ENCODE results near the gene LYPD6B. TPM values are rescaled to one million over a fixed set of nuclear protein-coding genes. Genes with fewer than 3 reads are reported as not detected.

The LYPD6B gene
- total RNA-seq, 1 donor: 3.0 TPM

DNA sequence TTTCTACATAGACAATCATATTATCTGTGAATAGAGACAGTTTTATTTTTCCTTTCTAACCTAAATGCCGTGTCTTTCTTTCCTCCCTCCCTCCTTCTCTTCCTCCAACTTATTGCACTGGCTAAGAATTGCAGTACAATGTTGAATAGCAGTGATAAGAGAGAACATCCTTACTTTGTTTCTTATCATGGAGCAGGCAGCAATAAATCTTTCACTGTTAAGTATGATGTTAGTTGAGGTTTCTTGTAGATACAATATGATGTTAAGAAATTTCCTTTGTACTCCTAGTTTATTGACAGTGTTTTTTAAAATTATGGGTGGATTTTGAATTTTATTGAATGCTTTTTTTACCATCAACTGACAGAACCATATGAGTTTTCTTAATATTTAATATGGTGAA is 6.0 kb downstream of the LYPD6B start:
- H3K4me3 ChIP-seq (ENCODE audit: low read depth, low read length): no peak overlapping the region
- DNase-seq (ENCODE audit: low read depth): no peak
- no peak for TF ChIP-seq CTCF (IDR thresholded peaks at IDR 0.05; ENCODE audit: insufficient read depth, low read depth, low read length)

GRCh38 chr2:149047118-149047517 is 8.6 kb downstream of the LYPD6B start:
- no peak for TF ChIP-seq CTCF (IDR thresholded peaks at IDR 0.05; ENCODE audit: insufficient read depth, low read depth, low read length)
- DNase-seq (ENCODE audit: low read depth): no peak
- H3K4me3 ChIP-seq (ENCODE audit: low read depth, low read length): no peak overlapping the region

DNA sequence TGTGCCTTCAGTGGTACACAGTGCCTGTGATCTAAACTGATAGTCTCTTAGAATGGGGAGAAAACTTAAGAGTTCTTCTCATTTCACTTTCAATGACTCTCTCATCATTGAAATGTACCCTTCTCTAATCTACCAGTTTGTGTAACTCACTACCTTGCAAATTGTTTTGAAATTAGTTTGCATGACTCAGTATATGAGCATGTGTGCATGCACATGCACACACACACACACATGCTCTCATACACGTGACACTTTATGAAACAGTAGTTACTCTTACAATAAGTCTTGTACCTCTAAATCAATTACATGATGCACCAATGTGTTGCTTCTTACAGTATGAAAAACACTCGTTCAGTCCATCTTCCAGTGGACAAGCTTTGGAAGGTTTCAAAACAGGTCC is 10.6 kb downstream of the LYPD6B start:
- peak; percentile 12 for DNase-seq (ENCODE audit: low read depth)
- no peak for TF ChIP-seq CTCF (IDR thresholded peaks at IDR 0.05; ENCODE audit: insufficient read depth, low read depth, low read length)
- no peak overlapping the region for H3K4me3 ChIP-seq (ENCODE audit: low read depth, low read length)

DNA sequence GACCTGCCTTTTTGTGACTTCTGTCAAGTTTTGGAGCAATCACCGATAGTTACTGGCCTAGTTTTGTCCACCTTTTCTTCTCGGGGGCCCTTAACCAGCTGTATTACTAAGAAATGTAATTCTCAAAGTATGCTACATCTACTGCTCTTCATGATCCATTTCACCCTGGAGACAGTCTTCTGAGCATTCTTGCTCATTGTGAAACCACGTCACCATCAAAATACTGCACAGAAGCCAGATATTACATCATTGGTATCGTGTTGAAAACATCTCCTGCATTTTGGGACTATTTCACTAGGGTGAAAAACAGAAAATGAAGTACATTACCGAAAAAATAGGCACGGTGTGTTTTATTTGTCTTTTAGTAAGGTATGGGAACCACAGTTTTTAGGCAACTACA is 11.7 kb downstream of the LYPD6B start:
- peak; percentile 20 for DNase-seq (ENCODE audit: low read depth)
- no peak overlapping the region for H3K4me3 ChIP-seq (ENCODE audit: low read depth, low read length)
- no peak for TF ChIP-seq CTCF (IDR thresholded peaks at IDR 0.05; ENCODE audit: insufficient read depth, low read depth, low read length)

DNA sequence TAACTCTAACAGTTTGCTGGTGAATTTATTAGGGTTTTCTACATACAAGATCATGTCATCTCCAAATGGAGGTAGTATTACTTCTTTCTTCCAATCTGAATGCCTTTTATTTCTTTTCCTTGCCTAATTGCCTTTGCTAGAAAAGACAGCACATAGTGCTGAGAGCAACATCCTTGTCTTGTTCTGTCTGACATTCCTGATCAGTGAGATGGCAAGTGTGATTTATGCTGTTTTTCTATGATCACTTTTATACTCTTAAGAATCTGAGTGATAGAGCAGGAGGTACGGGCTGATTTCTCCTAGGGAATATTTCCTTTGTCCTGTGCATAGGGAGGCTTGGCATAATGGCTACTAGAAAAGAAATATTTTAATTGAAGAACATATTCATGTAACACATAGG is 17.3 kb downstream of the LYPD6B start:
- no peak for TF ChIP-seq CTCF (IDR thresholded peaks at IDR 0.05; ENCODE audit: insufficient read depth, low read depth, low read length)
- no peak for DNase-seq (ENCODE audit: low read depth)
- no peak overlapping the region for H3K4me3 ChIP-seq (ENCODE audit: low read depth, low read length)

DNA sequence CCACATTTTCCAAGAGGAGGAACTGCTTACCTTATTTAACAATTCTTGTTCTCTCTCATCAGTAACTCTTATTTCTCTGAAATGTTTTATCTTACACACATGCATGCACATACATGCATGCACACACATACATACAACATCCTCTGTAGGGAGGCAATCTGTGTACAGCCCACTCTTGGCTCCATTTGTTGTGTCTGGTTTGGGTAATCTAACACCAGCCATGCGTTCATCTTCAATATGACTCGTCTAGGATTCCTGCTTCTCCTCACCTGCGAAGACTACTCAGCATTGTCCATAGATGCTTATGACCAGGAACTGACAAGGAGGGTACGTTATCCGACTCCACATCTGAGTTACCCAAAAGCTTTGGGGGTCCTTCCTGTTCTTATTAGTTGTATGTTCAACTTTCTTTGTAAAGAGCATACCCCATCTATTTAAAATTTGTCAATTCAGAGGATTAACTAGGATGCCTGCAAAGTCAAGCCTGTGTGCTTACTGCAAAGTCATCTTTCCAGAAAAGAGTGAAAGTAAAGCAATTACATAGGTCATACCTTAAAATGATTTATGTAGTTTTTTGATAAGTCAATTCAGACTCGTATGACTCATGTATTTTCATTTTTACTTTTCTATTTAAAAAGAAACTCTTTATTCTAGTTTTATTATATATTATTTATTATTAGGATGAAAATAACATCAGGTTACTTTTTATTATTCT is 18.2 kb downstream of the LYPD6B start:
- TF ChIP-seq CTCF (IDR thresholded peaks at IDR 0.05; ENCODE audit: insufficient read depth, low read depth, low read length): no peak
- H3K4me3 ChIP-seq (ENCODE audit: low read depth, low read length): no peak overlapping the region
- no peak for DNase-seq (ENCODE audit: low read depth)

- no peak overlapping the region for H3K4me3 ChIP-seq (ENCODE audit: low read depth, low read length)
- no peak for TF ChIP-seq CTCF (IDR thresholded peaks at IDR 0.05; ENCODE audit: insufficient read depth, low read depth, low read length)
- no peak for DNase-seq (ENCODE audit: low read depth)
Measured at GRCh38 chr2:149057401-149057800, 18.9 kb downstream of the LYPD6B start.

All from fibroblast of villous mesenchyme (primary cell).